ENCODE data around the gene CLEC2L.
A peak's percentile ranks its signal among the peaks of the same experiment; 100 is the strongest.

CLEC2L gene

GRCh38 chr7:139580435-139580834 lies 57.0 kb downstream of the CLEC2L start:
- DNase-seq: no peak

GRCh38 chr7:139582130-139582650 lies 58.7 kb downstream of the CLEC2L start:
- DNase-seq: no peak

GRCh38 chr7:139582671-139583155 lies 59.2 kb downstream of the CLEC2L start:
- no peak for DNase-seq

GRCh38 chr7:139583826-139584553 lies 60.5 kb downstream of the CLEC2L start:
- no peak for DNase-seq

- DNase-seq: no peak
Measured at GRCh38 chr7:139585042-139585441, 61.6 kb downstream of the CLEC2L start.

GRCh38 chr7:139586286-139586685 lies 62.8 kb downstream of the CLEC2L start:
- no peak for DNase-seq

- DNase-seq: no peak
Measured at GRCh38 chr7:139587535-139587934, 64.0 kb downstream of the CLEC2L start.

GRCh38 chr7:139588632-139589031 lies 65.1 kb downstream of the CLEC2L start:
- no peak for DNase-seq

- DNase-seq: no peak
Measured at GRCh38 chr7:139589474-139589873, 66.0 kb downstream of the CLEC2L start.

GRCh38 chr7:139591550-139592195 lies 68.2 kb downstream of the CLEC2L start:
- DNase-seq: peak; percentile 18

- DNase-seq: no peak
Measured at GRCh38 chr7:139592801-139593461, 69.4 kb downstream of the CLEC2L start.

- no peak for DNase-seq
Measured at GRCh38 chr7:139594090-139594489, 70.6 kb downstream of the CLEC2L start.
